SKM-1 (cell line): ENCODE results near the gene EVI5.
"Not testable (repeated sequence)": the region's sequence is repeated elsewhere in the genome, so short reads cannot be mapped to it uniquely, and the experiment has no call there.

ENCODE experiments used
- DNase-seq: peaks from one replicate; lab custom pipeline; 2025; ENCODE audit not compliant: unreplicated experiment; lab: John Stamatoyannopoulos, UW

Gene EVI5

DNA sequence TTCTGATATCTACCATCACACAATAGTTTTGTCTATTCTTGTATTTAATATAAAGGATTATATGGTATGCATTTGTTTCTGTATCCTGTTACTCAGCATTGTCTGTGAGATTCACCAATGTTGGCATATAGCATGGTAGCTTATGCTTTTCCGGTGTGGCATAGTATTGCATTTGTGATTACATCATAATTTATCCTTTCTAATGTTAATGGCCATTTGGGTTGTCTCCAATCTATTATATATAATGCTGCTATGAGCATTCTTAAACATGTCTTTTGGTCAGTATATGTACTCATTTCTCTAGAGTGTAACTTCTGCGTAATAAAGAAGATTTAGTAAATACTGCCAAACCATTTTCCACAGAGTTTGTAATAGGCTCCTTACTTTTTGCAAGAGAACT, 257.2 kb downstream of the EVI5 start:
- DNase-seq = no peak

DNA sequence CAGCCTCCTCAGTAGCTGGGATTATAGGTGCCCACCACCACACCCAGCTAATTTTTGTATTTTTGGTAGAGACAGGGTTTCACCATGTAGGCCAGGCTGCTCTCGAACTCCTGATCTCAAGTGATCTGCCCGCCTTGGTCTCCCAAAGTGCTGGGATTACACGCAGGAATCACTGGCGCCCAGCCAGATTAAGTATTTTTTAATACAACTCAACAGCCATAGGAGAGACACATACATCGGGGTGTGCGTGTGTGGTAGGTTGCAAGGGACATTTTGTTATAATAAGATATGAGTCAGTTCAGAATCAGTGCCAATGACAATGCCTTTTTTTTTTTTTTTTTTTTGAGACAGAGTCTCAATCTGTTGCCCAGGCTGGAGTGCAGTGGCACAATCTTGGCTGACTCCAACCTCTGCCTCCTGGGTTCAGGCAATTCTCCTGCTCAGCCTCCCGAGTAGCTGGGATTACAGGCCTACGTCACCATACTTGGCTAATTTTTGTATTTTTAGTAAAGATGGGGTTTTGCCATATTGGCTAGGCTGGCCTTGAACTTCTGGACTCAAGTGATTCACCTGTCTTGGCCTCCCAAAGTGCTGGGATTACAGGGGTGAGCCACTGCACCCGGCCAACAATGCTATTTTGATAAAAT, 259.8 kb downstream of the EVI5 start:
- not testable (repeated sequence) for DNase-seq

DNA sequence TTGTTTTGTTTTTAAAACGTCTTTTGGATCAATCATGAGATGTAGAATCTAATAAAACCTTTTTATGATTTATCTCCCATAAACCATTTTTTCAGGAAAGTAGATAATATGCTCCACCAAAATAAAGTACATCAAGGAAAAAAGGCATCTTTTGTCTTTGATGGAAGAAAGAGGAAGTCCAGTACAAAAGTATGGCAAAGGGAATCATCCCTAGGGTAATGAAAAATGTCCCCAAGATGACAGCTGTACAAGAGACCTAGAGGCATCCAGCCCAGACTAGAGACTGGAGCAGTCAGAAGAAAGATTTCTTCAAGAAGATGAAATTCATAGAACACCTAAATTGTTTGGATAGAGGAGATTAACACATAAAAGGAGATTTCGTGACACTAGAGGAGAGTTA, 265.9 kb downstream of the EVI5 start:
- DNase-seq = no peak

DNA sequence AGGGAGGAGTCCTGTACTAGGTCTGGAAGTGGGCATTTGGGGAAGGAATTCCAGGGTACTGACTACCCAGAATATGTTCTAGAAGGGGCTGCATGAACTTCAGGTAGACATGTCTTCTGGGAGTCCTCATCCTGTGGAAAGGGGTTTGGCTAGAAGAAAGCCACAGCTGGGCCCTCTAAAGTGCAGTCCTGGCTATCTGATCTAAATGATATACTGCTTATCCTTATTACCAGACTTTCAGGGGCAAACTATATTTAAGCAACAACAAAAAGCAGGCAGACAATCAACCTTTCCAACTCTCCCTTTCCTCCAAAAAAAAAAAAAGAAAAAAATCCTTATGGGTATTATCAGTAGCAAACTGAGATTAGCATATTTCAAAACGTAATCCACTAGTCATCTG, 268.3 kb downstream of the EVI5 start:
- DNase-seq = no peak

- DNase-seq = peak; percentile 9
These were observed 269.1 kb downstream of the EVI5 start for GRCh38 chr1:92515796-92516201.

DNA sequence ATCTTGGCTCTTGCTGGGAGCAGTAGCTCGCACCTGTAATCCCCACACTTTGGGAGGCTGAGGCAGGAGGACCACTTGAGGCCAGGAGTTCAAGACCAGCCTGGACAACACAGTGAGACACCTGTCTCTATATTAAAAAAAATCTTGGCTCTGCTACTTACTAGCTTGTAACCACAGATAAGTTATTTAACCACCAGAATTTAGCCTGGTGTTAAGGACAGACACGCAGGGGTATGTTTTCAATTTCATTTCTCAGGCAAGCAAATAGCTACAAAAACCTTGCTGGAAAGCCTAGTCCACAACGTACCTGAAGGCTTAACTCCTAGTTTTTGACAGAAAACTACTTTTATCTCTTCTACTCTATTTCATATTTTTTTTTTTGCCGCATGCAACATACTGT, 273.4 kb downstream of the EVI5 start:
- DNase-seq = no peak

- DNase-seq = no peak
These were observed 275.3 kb downstream of the EVI5 start for GRCh38 chr1:92509619-92510018.

GRCh38 chr1:92505015-92505692, 279.8 kb downstream of the EVI5 start:
- no peak for DNase-seq

GRCh38 chr1:92504291-92505014, 280.5 kb downstream of the EVI5 start:
- DNase-seq = no peak

GRCh38 chr1:92503926-92504285, 281.0 kb downstream of the EVI5 start:
- DNase-seq = no peak

GRCh38 chr1:92503043-92503925, 281.6 kb downstream of the EVI5 start:
- no peak for DNase-seq

DNA sequence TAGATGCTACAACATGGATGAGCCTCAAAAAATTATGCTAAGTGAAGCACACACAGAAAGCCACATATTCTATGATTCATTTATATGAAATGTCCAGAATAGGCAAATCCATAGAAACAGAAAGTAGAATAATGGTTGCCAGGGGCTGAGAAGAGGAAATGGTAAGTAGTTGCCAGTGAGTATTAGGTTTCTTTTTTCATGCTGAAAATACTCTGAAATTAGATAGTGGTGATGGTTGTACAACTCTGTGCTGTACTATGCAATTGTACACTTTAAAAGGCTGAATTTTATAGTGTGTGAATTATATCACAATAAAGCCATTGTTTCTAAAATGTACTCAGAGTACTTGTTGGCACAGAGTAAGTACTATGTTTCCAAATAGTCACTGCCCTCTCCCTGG, 282.7 kb downstream of the EVI5 start:
- DNase-seq = no peak

DNA sequence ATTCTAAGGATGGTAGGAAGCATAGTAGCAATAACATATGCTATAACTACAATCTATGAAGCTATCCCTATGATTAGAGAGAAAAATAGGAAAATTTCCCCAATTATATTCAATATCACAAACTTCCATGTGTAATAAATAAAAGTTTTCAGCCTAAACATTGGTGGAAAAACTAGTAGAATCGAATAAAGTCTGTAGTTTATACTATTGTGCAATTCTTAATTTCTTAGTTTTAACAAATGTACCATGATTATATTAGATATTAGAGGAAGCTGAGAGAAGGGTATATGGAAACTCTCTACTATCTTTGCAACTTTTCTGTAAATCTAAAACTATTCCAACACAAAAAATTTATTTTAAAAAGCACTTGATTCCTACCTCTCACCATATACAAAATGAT, 284.4 kb downstream of the EVI5 start:
- DNase-seq = no peak

DNA sequence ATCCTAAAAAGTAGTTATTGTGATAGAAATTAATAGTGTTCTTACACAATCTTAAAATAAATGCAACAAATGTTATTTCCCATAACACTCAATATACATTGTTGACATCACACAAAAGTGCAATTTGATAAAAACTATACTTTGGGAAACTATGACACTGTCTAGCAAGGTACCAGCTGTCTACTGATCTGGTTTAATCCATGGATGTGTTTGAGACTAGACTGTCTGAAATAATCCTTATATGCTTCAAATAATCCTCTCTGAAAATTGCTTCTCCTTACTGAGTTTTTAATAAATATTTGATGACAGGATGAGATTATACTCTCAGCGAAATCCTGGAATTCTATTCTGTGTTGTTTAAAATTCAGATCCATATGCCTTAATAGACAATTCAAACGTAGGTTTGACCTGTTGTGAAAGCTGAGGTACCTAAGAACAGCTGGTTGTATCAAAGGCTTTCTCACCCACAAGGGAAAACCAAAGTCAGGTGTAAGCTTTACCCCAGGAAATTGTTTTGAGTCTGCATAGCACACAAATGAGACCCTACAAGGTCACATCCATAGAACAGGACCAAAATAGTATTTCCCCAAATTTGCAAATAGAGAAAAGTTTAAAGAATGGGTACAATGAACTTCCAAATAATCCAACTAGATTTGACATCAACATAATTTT, 289.4 kb downstream of the EVI5 start:
- DNase-seq = no peak

DNA sequence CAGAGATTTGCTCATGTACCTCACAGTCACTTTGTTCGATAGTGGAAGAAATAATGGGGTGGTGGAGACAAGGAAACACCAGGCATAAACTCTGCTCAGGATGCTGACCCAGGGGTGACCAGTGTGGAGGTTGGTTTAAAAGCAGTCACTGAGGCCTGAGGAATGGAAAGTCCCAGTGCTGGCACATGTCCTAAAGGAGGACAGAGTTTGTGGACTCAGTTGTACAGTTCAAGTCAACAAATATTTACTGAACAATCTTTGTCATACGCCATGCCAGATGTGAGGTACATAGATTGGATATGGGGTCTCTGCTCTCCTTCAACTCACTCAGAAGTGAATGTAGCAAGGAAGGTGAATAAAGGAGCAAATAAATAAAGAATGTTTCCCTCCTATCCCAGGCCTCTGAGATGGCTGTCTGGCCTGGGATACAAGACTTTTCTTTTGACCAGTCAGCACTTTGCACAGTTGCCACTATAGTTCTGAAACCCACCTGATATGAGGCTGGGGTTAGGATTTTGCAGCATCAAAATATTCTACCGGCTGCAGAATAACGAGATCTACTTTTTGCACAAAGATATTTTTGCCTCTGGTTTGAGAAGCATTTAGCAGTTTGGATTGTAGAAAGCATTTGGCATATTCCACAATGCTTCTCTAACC, 290.3 kb downstream of the EVI5 start:
- DNase-seq = no peak

- no peak for DNase-seq
These were observed 291.8 kb downstream of the EVI5 start for GRCh38 chr1:92493139-92493538.

DNA sequence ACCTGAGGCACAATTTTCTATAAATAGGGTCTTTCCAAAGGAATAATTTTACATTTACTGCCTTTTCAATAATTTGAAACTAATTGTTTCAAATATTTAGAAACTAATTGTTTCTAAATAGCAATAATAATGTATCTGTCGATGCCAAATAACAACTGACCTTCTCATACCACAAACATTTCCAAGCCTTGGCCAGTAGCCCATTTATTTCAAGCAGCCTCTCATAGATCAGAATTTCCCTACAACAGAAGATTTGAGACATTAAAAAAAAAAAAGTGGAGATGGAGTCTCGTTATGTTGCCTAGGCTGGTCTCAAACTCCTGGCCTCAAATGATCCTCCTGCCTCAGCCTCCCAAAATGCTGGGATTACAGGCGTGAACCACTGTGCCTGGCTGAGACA, 296.1 kb downstream of the EVI5 start:
- no peak for DNase-seq

GRCh38 chr1:92488416-92488815, 296.5 kb downstream of the EVI5 start:
- DNase-seq = no peak

GRCh38 chr1:92487078-92487605, 297.8 kb downstream of the EVI5 start:
- no peak for DNase-seq
